GF-D8 (cell line): ENCODE measurements around the gene LMNTD2.

Experiments used
- DNase-seq: peaks from one replicate; lab custom pipeline; 2025; lab: John Stamatoyannopoulos, UW

LMNTD2 gene

GRCh38 chr11:551596-551995 lies 8.9 kb downstream of the LMNTD2 start:
- no peak for DNase-seq

DNA sequence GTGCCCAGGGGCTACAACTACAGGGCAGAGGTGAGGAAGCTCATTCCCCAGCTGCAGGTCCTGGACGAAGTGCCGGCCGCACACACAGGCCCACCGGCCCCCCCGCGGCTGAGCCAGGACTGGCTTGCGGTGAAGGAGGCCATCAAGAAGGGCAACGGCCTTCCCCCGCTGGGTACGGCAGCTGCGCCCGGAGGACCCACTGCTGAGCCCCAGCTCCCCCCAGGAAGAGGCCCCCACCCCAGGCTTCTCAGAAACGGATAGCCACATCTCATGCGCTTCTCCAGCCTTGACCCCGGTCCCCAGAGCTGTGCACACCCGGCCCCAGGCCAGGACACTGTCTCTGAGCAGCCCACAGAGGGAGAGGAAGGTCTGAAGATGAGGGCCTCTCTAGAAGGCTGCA lies 9.4 kb downstream of the LMNTD2 start:
- DNase-seq: no peak

DNA sequence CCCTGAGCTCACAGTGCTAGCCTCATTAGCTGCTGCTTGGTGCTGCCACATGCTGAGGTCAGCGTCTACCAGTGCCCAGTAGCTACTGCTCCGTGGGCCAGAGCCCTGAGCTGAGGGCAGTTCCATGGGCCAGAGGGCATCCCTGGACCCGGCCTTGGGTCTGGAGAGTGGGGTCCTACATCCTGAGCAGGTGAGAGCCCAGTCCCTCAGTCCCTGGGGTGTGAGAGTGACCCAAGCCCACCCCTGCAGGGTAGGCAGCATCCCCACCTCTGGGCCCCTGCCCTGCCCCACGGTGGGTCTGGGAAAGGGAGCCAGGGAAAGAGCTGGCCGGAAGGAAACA lies 9.8 kb downstream of the LMNTD2 start:
- no peak for DNase-seq

DNA sequence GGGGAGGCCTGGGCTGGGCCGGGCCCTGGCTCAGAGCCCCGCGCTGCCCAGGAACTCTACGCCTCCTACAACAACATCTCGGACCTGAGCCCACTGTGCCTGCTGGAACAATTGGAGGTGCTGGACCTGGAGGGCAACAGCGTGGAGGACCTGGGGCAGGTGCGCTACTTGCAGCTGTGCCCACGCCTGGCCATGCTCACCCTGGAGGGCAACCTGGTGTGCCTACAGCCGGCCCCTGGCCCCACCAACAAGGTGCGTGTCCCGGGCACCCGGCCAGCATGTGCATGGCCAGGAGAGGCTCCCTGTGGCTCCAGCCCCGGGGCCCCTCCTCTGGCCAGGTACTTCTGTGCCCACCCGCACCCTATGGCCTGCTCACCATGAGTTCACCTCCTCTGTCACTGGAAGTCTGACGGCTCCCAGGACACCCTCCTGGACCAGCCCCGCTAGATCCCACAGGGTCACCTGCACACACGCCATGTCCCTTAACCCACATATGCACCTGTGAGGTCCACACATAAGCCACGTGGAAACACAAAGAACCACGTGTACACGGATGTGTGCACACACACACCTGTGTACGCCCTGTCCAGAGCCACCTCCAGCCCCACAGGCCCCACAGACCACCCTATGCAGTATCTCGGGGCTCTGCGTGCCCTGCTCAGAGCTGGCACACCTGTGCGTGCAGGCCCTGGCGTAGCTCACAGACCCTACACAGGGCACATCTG lies 10.4 kb downstream of the LMNTD2 start:
- DNase-seq: no peak

GRCh38 chr11:548700-549603 lies 11.6 kb downstream of the LMNTD2 start:
- DNase-seq: no peak

DNA sequence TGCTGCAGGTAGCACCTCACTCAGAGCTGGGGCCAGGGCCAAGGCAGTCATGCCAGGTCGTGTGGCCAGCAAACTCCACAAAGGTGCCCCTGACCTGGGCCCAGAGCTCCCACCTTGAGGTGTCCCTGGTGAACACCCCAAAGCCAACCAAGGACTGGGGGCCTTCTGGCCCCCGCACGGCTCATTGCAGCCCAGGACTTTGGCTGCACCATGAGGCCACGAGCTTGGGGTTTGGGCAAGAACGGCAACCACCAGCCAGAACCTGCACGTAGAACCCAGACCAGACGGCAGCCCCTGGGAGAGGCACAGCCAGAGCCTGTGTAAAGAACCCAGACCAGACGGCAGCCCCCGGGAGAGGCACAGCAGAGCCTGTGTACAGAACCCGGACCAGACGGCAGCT lies 15.4 kb downstream of the LMNTD2 start:
- DNase-seq: no peak

DNA sequence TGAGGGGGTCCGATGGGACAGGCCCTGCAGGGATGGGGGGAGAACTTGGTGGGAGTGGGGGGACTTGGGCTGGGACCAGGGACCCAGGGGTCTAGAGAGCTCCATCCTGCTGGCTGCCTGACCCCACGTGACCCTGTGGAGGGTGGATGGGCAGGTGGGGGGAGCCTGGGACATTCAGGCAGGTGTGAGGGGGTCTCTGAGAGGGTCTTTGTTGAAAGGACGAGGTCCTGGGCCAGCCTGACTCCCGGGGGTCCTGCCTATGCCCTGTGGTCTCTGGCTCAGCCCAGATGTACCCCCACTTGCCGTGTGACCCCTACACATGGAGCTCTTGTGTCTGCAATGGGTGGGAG lies 15.7 kb downstream of the LMNTD2 start:
- no peak for DNase-seq

- no peak for DNase-seq
These were observed 19.1 kb downstream of the LMNTD2 start for GRCh38 chr11:541433-541885.

DNA sequence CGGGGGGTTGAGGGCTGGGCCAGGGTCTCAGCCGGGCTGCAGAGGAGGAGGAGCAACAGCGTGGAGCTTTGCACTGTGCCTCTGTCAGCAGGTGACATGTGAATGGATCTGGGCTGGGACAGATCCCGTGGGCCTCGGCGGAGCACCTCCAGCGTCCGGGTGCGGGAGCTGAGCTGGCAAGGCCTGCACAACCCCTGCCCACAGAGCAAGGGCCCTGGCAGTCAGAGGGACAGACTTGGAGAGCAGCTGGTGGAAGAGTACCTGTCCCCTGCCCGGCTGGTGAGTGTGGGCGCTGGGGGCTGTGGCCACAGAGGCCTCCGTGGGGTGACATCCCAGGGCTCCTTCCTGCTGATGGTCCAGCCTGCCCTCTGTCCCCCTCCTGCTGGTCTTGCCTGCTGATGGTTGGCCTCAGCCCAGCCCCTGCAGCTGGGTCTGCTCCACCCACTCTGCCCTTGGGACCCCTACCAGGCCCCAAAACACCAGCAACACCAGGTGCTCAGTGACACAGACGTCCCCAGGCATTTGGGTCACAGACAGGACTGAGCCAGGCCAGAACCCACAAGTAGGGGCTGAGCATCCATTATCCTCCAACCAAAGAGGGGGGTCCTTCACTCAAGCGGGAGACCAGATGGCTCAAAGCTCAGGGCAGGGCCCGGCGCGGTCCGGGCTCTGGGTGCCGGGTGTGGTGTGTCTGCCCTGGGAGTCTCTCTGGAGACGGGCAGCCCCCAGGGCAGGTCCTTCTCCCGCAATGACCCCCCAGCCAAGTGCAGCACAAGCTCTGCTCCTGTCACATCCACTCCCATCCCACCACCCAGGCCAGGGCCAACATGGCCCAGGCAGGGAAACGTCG lies 19.7 kb downstream of the LMNTD2 start:
- DNase-seq: no peak

GRCh38 chr11:539971-540481 lies 20.5 kb downstream of the LMNTD2 start:
- no peak for DNase-seq

DNA sequence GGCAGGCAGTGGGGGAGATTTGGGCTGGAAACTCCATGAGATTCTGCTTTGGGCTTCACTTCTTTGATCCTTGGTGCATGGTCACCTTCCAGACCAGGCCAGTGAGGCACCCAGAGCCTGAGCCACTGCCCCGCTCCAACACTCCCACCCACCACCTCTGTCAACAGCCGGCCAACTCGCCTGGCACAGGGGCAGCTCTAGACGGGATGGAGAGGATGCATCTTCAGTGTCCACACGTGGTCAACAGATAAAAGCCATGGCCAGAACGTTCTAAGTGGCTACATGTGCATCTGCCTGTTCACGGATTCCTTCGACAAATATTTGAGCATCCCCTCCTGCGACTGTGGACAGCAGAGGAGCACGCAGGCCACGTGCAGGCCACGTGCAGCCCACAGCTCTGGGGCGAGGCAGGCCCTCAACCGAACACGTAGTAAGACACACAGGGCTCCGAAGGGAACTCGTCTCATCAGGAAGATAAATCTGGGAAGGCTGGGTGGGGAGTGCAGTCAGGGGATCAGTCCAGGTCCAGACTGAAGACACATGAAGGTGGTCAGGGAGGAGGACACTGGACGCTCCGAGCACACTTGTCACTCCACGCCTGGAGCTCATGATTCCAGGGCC lies 22.0 kb downstream of the LMNTD2 start:
- no peak for DNase-seq

DNA sequence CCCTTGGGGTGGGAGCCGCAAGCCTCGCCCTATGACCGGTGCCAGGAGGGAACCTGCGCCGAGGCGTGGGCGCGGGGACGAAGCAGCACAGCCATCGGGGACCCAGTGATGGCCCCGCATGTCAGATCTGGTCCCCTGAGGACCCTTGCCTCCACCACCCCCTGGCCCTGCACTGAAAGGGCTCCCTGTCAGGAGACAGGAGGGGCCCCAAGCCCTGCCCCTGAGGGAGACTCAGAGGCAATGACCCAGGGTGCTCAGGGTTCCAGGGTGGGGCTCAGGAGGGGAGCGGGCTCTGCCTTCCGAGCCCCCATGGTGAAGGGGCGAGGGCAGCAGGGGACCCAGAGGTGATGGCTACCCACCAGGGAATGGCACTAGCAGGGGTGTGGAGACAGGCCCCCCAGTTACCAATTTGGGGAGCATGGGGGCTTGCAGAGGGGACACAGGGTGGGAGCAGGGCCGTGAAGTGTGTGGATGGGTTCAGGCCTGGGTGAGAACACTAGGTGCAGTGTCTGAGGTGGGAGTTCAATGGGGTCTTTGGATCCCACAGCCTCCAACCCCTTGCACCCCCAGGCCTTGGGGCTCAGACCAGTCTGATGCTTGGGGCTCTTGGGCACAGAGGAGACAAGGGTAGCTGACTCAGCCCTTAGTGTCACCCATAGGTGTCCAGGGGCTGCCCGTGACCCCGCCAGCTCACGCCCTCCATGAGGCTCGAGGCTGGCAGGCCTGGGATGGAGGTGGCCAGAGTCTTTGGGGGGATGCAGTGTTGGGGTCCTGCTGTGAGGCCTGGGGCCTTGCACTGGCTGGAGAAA lies 22.7 kb downstream of the LMNTD2 start:
- DNase-seq: no peak

DNA sequence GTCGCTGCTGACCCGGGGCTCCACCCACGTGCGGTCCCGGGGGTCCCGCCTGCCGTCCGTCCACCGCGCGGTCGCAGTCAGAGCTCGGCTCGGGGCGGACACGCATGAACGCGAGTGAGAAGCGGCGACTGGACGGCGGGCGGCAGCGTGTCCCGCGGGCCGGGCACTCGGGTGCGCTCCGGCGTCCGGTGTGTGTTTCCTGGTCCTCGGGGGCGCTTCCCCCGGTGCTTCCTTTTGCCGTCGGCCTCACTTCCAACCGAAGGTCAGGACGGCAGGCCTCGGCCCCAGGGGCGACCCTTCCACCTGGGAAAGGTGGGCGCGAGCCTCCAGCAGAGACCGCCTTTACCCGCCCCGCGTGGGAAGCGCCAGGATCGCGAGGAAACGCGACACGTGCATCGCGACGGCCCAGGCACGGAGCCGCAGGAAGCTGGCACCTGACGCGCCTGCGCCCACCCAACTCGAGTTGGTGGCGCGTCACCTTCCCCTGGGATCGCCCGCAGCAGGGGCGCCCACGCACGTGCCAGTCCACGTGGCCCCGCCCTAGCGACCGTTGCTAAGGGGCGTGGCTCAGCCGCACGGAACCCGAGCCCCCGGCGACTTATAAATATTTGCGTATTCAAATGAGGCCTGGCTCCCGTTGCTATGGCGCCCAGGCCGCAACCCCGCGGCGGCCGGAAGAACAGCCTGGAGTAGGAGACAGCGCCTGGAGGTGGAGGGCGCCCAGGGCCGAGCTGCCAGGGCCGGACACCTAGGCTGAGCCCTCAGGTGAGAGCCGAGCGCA lies 23.5 kb downstream of the LMNTD2 start, which contains the start of gene LRRC56:
TSS of gene LRRC56 (plus strand) at position 687 of the 781 bp plus-strand sequence. CDS start 3,158 bp downstream, outside the sequence.
- DNase-seq: peak; percentile 69

DNA sequence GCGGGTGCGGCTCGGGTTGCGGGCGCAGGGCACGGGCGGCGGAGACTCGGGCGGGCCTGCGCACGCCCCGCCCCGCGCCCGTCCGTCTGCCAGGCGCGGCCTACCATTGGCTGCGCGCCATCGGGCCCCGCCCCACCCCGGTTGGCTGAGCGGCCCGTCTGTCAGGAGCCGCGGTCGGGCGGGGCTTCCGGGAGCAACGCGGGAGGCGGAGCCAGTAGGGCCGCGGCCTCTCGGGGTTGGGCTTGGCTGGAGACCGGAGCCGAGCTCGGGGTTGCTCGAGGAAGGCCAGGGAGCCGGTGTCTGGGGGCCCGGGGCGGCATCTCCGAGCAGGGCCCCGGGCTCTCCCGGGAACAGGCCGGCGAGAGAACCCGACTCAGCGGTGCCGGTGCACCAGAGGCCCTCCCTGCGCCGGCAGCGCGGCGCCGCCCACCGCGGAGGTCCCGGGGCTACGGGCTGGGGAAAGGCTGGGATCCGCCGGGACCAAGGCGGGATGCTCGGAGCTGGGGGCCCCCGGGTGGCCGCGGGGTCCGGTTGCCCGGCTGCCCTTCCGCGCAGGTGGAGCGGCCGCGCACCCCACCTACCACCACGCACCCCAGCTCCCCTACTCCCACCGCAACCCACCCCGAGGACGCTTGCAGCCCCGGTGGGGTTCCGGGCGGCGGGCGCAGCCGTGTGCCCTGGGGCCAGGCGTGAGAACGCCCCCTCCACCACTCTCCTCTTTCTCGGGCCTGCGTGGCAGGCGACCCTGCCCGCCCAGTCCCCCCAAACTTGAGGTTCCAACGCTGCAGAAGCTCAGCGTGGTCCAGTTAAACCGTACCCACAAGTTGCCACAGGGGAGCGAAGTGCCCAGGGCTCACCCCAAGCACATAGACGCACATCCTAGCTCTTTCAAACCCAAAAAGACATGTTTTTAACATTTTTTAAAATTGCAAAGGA lies 24.8 kb downstream of the LMNTD2 start, which contains the start of gene HRAS:
TSS of gene HRAS (minus strand) at position 58 of the 936 bp plus-strand sequence.
- DNase-seq: peak; percentile 53

DNA sequence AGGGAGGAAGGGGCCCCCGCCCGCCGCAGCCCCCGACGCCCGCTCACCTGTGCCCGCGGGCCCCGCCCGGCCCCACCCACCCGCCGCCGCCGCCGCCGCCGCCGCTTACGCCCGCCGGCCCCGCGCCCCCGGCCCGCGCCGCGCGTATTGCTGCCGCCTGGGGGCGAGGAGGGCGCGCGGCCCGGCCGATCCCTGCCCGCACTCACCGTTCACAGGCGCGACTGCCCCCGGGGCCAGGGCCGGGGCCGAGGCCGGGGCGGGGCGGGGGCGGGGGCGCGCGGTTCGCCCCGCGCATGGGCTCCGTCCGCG lies 25.4 kb downstream of the LMNTD2 start:
- no peak for DNase-seq

DNA sequence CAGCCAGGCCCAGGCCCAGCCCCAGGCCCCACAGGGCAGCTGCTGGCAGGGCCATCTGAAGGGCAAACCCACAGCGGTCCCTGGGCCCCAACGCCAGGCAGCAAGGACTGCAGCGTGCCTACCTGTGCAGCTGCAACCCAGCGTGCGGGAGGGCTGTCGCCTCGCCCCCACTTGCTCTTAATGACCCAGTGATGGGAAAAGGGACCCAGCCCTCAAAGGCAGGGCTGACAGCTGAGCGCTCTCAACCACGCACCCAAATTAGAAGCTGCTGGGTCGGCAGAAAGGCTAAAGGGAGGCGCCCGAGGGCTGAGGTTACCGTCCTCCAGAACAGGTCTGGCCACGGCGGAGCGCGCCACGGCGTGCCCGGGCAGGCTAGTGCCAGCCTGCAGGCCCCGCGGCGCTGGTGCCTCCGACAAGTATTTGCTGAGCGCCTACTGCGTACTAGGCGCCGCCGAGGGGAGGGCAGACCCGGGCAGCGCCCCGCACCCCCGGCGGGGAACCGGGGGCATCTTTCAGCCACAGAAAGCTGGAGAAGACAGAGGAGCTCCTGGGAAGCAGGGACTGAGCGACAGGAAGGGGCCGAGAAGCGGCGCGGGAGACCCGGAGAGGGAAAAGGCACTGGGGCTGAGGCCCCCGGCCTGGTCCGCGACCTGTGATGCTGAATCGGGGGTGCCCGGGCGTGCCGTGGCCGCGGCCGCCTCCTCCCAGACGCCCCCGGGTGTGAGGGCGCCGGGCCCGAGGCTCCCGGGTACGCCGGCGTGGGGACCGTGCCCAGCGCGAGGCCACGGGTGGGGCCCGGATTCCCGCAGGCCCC lies 25.9 kb downstream of the LMNTD2 start:
- DNase-seq: no peak

DNA sequence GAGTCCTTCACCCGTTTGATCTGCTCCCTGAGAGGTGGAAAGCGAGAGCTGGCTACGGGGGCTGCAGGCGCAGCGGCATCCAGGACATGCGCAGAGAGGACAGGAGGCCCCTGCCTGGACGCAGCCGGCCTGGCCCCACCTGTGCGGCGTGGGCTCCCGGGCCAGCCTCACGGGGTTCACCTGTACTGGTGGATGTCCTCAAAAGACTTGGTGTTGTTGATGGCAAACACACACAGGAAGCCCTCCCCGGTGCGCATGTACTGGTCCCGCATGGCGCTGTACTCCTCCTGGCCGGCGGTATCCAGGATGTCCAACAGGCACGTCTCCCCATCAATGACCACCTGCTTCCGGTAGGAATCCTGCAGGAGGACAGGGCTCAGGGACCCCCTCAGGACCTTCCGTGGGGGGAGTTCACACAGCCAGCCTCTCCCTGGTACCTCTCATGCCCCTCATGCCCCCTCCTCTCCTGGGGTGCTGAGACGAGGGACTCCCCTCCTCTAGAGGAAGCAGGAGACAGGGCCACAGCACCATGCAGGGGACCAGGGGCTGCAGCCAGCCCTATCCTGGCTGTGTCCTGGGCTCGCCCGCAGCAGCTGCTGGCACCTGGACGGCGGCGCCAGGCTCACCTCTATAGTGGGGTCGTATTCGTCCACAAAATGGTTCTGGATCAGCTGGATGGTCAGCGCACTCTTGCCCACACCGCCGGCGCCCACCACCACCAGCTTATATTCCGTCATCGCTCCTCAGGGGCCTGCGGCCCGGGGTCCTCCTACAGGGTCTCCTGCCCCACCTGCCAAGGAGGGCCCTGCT lies 26.7 kb downstream of the LMNTD2 start:
- no peak for DNase-seq
